ENCODE results near the gene PODNL1. TPM values are rescaled to one million over a fixed set of nuclear protein-coding genes. Genes with fewer than 3 reads are reported as not detected.

Gene PODNL1
- total RNA-seq, 1 donor from 2014 or later: not detected

DNA sequence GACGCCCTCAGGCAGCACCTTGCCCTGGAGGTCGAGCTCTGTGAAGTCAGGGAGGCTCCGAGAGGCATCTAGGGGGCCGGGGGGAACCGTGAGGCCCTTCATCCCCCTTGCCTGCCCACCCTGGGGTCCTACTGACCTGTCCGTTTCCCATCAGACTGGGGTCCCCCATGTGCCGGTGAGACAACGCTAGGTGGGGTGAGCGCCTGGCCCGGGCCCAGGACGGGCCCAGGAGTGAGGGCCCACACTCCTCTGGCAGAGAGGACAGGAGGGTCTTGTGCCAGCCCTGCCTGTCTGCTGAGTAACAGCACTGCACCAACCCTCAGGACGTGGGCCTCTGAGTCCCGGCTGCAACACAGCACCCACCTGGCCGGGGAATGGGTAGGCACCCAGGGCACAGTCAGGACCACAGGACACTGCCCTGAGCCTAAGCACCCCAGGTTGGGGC is 28.5 kb upstream of the PODNL1 start:
- FAIRE-seq: no peak
- peaks cover 4% of the 10 kb centered on the region for H3K36me3 ChIP-seq (ENCODE audit: control insufficient read depth, insufficient read depth, low read length)
- TF ChIP-seq, protein P1, sequence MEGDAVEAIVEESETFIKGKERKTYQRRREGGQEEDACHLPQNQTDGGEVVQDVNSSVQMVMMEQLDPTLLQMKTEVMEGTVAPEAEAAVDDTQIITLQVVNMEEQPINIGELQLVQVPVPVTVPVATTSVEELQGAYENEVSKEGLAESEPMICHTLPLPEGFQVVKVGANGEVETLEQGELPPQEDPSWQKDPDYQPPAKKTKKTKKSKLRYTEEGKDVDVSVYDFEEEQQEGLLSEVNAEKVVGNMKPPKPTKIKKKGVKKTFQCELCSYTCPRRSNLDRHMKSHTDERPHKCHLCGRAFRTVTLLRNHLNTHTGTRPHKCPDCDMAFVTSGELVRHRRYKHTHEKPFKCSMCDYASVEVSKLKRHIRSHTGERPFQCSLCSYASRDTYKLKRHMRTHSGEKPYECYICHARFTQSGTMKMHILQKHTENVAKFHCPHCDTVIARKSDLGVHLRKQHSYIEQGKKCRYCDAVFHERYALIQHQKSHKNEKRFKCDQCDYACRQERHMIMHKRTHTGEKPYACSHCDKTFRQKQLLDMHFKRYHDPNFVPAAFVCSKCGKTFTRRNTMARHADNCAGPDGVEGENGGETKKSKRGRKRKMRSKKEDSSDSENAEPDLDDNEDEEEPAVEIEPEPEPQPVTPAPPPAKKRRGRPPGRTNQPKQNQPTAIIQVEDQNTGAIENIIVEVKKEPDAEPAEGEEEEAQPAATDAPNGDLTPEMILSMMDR (IDR thresholded peaks at IDR 0.05; ENCODE audit: insufficient read depth, low read length, severe bottlenecking): no peak
- no peak for DNase-seq (ENCODE audit: low read depth)
- H3K27me3 ChIP-seq (ENCODE audit: control insufficient read depth, insufficient read depth, low read length): no peaks in the 10 kb centered on the region
- H3K4me3 ChIP-seq (ENCODE audit: low read depth, low read length): no peak overlapping the region

- TF ChIP-seq, protein P1 (IDR thresholded peaks at IDR 0.05; ENCODE audit: insufficient read depth, low read length, severe bottlenecking): no peak
- Histone ChIP-seq H3K4me3 (ENCODE audit: low read depth, low read length) (no peak overlapping the region), H3K36me3 (ENCODE audit: control insufficient read depth, insufficient read depth, low read length) (peaks cover 4% of the 10 kb centered on the region), H3K27me3 (ENCODE audit: control insufficient read depth, insufficient read depth, low read length) (no peaks in the 10 kb centered on the region)
- FAIRE-seq (no peak), DNase-seq (ENCODE audit: low read depth) (no peak)
Measured at GRCh38 chr19:13965926-13966683, 27.9 kb upstream of the PODNL1 start.

GRCh38 chr19:13965377-13965896 is 27.2 kb upstream of the PODNL1 start:
- no peaks in the 10 kb centered on the region for H3K27me3 ChIP-seq (ENCODE audit: control insufficient read depth, insufficient read depth, low read length)
- no peak overlapping the region for H3K4me3 ChIP-seq (ENCODE audit: low read depth, low read length)
- H3K36me3 ChIP-seq (ENCODE audit: control insufficient read depth, insufficient read depth, low read length): peaks cover 8% of the 10 kb centered on the region
- TF ChIP-seq, protein P1 (IDR thresholded peaks at IDR 0.05; ENCODE audit: insufficient read depth, low read length, severe bottlenecking): no peak
- FAIRE-seq: no peak
- DNase-seq (ENCODE audit: low read depth): no peak

DNA sequence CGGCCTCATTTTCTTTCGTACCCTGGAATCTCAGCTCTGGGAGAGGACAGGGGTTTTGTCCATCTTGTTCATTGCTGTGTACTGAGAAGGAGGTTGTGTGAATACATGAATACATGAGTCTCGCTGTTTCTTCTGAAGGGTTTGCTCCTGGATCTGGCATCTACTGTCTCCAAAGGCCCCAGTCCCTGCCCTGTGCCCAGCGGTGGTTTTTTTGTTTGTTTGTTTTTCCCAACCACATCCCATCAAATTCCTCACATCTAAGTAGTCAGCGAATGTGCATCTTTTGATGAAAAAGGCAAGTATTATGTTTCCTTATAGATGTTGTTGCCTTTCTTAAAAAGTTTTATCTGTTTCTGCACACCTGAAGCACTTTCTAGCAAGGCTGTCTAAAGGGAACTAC is 26.6 kb upstream of the PODNL1 start:
- H3K4me3 ChIP-seq (ENCODE audit: low read depth, low read length): no peak overlapping the region
- TF ChIP-seq, protein P1 (IDR thresholded peaks at IDR 0.05; ENCODE audit: insufficient read depth, low read length, severe bottlenecking): no peak
- DNase-seq (ENCODE audit: low read depth) (no peak), FAIRE-seq (no peak)
- H3K36me3 ChIP-seq (ENCODE audit: control insufficient read depth, insufficient read depth, low read length): peaks cover 13% of the 10 kb centered on the region
- no peaks in the 10 kb centered on the region for H3K27me3 ChIP-seq (ENCODE audit: control insufficient read depth, insufficient read depth, low read length)

DNA sequence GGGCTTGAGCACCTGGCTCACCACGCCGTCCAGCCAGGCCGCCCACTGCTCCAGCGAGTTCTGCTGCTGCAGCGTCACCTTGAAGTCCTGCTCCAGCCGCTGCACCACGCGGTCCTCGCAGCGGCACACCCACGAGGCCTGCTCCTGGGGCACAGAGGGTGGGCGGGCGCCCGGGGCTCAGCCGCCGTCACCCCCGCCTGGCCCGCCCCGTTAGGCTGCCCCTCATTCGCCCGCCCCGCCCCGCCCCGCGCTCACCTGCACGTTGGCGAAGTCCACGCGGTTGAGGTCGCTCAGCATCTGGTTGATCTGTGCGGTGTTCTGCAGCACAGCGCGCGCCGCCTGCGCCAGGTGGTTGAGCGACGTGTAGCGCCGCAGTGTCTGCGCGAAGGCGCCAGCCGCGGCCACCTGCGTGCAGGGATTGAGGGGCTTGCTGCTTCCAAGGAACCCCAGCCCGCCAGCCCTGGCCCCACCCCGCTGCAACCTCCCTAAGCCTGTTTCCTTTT is 25.4 kb upstream of the PODNL1 start:
- no peak for DNase-seq (ENCODE audit: low read depth)
- no peak for FAIRE-seq
- TF ChIP-seq, protein P1 (IDR thresholded peaks at IDR 0.05; ENCODE audit: insufficient read depth, low read length, severe bottlenecking): no peak
- no peak overlapping the region for H3K4me3 ChIP-seq (ENCODE audit: low read depth, low read length)
- H3K36me3 ChIP-seq (ENCODE audit: control insufficient read depth, insufficient read depth, low read length): peaks cover 17% of the 10 kb centered on the region
- H3K27me3 ChIP-seq (ENCODE audit: control insufficient read depth, insufficient read depth, low read length): no peaks in the 10 kb centered on the region
